GM12878 (cell line): ENCODE results near the gene VAV2. TPM values are rescaled to one million over a fixed set of nuclear protein-coding genes. Genes with fewer than 3 reads are reported as not detected.
A peak's percentile ranks its signal among the peaks of the same experiment; 100 is the strongest.

Experiments
- CBX3 ChIP-seq: fragments of 200-600 bp; sonication (generic); IDR thresholded peaks from 2 replicates; pipeline ENCODE4 v1.6.1; 2016; ENCODE audit warnings: low read depth, borderline replicate concordance
- GATAD2B ChIP-seq: fragments of 450-650 bp; conservative IDR thresholded peaks from 2 replicates; pipeline ENCODE4 v1.6.1; 2017; ENCODE audit warnings: low read depth, mild to moderate bottlenecking, moderate library complexity
- HDGF ChIP-seq: fragments of 450-650 bp; IDR thresholded peaks from 2 replicates; pipeline ENCODE4 v1.6.1; 2016; ENCODE audit warnings: antibody characterized with exemption
- MEF2A ChIP-seq: IDR thresholded peaks from 2 replicates; pipeline ENCODE4 v1.6.1; 2011; ENCODE audit warnings: low read depth, mild to moderate bottlenecking, low read length, moderate library complexity; ENCODE audit not compliant: insufficient read depth
- MEF2B ChIP-seq: fragments of 450-650 bp; IDR thresholded peaks from 2 replicates; pipeline ENCODE4 v1.6.1; 2018; ENCODE audit warnings: mild to moderate bottlenecking, moderate library complexity; ENCODE audit not compliant: partially characterized antibody, poor library complexity, severe bottlenecking
- MXI1 ChIP-seq: fragments of 150-350 bp; IDR thresholded peaks from 2 replicates; pipeline ENCODE4 v1.6.1; 2011; ENCODE audit warnings: low read depth, mild to moderate bottlenecking, inconsistent platforms, low read length, improper control_type of control experiment
- NR2C2 ChIP-seq: IDR thresholded peaks from 2 replicates; pipeline ENCODE4 v1.6.1; 2011; ENCODE audit warnings: borderline replicate concordance, low read depth; ENCODE audit not compliant: control insufficient read depth, insufficient read length
- SP1 ChIP-seq: IDR thresholded peaks from one replicate; pipeline ENCODE4 v1.6.1; 2011; ENCODE audit warnings: low read depth, low read length
- polyA plus RNA-seq, 11 experiments: library from polyadenylated mRNA; depleted of rRNA in 4 of 11; unstranded in 6 of 11; stranded (reverse) in 5 of 11; fragments of >200 nt; fragmentation: Nextera tagmentation in 4 of 11; fragmentation: Illumina TruSeq in 1 of 11; extraction: Ambion mirVana in 4 of 11; extraction: Trizol in 1 of 11; gene quantifications; 1 replicate in 1 of 11; 2 replicates in 10 of 11; pipeline versions ENCODE4 v1.2.1 to v1.2.3, GENCODE V29; 2011 to 2016; ENCODE audit warnings: inconsistent platforms in 2 of 11, missing spikeins in 2 of 11, low read depth in 1 of 11
- total RNA-seq, 4 experiments: library from RNA; depleted of rRNA in 3 of 4; stranded (reverse); fragments of >200 nt in 3 of 4; fragmentation: Illumina TruSeq in 1 of 4; extraction: Trizol in 1 of 4; gene quantifications; 2 replicates each; pipeline versions ENCODE4 v1.2.1 to v1.2.3, GENCODE V29; 2013 to 2021
- TF ChIP-seq, protein P1 (sequence below): fragments of 450-650 bp; IDR thresholded peaks from 2 replicates; pipeline ENCODE4 v1.6.1; 2016; ENCODE audit warnings: mild to moderate bottlenecking
- TF ChIP-seq, protein P2 (sequence below): fragments of 450-650 bp; IDR thresholded peaks from 2 replicates; pipeline ENCODE4 v1.6.1; 2016; ENCODE audit warnings: mild to moderate bottlenecking

Gene VAV2
- total and polyA plus RNA-seq, 10 of the 15 experiments (the other 5 are each of a cell fraction or from before 2014, with no cell fraction given) = 0.13 to 43.9 (median 16.9) TPM

DNA sequence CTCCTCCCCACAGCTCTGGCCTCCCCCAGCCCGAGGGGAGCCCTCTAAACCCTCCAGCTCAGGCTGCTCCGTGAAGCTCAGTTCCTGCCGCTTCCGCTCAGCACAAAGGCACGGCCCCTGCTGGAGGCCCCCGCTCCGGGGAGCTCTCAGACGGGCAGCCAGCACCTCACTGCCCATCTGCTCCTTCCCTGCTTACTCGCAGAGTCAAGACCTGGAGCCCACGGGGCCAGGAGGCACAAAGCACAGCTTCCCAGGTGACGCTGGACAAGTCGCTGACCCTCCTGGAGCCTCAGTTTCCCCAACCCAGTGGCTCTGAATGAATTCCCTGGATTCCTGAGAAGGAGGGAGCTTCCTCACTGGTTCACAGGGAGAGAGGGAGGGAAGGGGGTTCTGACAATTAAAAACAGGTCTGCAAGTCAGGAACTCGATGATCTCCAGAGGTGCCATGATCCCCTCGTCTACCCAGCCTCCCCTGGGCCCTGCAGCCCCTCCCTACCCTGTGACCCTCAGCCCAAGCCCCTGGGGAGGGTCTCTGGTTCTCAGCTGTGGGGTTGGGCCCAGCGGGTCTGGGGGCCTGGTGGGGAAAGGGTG, 36.2 kb downstream of the VAV2 start (continued):
- TF ChIP-seq, protein P1, sequence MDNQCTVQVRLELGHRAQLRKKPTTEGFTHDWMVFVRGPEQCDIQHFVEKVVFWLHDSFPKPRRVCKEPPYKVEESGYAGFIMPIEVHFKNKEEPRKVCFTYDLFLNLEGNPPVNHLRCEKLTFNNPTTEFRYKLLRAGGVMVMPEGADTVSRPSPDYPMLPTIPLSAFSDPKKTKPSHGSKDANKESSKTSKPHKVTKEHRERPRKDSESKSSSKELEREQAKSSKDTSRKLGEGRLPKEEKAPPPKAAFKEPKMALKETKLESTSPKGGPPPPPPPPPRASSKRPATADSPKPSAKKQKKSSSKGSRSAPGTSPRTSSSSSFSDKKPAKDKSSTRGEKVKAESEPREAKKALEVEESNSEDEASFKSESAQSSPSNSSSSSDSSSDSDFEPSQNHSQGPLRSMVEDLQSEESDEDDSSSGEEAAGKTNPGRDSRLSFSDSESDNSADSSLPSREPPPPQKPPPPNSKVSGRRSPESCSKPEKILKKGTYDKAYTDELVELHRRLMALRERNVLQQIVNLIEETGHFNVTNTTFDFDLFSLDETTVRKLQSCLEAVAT = peak; percentile 67; the same call in 1 of the 2 replicates
- TF ChIP-seq MXI1 = peak; percentile 47; the same call in 1 of the 2 replicates
- peak; percentile 18 for TF ChIP-seq MEF2B
- TF ChIP-seq SP1 = no peak
- no peak for TF ChIP-seq NR2C2
- TF ChIP-seq, protein P2, sequence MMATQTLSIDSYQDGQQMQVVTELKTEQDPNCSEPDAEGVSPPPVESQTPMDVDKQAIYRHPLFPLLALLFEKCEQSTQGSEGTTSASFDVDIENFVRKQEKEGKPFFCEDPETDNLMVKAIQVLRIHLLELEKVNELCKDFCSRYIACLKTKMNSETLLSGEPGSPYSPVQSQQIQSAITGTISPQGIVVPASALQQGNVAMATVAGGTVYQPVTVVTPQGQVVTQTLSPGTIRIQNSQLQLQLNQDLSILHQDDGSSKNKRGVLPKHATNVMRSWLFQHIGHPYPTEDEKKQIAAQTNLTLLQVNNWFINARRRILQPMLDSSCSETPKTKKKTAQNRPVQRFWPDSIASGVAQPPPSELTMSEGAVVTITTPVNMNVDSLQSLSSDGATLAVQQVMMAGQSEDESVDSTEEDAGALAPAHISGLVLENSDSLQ = no peak
- peak; percentile 50; the same call in 1 of the 2 replicates for TF ChIP-seq GATAD2B
- TF ChIP-seq CBX3 = no peak
- peak; percentile 74 for TF ChIP-seq HDGF
- no peak for TF ChIP-seq MEF2A
